ENCODE data around the gene HJV.

HJV gene

GRCh38 chr1:145972580-145972979 is 49.0 kb downstream of the HJV start:
- no peak for DNase-seq
